ENCODE results near the gene TFB1M. TPM values are rescaled to one million over a fixed set of nuclear protein-coding genes. Genes with fewer than 3 reads are reported as not detected.

Gene TFB1M
- total RNA-seq, 1 experiment from 2014 or later, result 25.1 TPM

Other genes starting within 250 kb of the TFB1M start
- gene CLDN20, start 50.5 kb downstream of the TFB1M start, total RNA-seq (2014; rRNA removed; shearing (Covaris generic)), result not detected in 2 replicates
- not detected in 2 replicates for gene NOX3, start 141.4 kb upstream of the TFB1M start, total RNA-seq (2014; rRNA removed; shearing (Covaris generic))

All from M059J (cell line).